Bronchus fibroblast of lung (primary cell): ENCODE results near the gene C12orf54. TPM values are rescaled to one million over a fixed set of nuclear protein-coding genes. Genes with fewer than 3 reads are reported as not detected.

ENCODE experiments used
- total RNA-seq: library from RNA; depleted of rRNA; stranded (reverse); fragments of >200 nt; gene quantifications from 2 replicates; pipeline ENCODE4 v1.2.3, GENCODE V29; 2015

The C12orf54 gene
- total RNA-seq = not detected in 2 replicates

GRCh38 chr12:48482198-48482597 lies at the start of gene C12orf54:
C12orf54 (plus strand) TSS chr12:48482498; CDS start chr12:48483297, 799 bp downstream.

GRCh38 chr12:48472259-48472658 lies 10.0 kb upstream of the C12orf54 start, which contains the start of gene ANP32D:
ANP32D (plus strand) TSS chr12:48472559; CDS start chr12:48472665, 106 bp downstream.

GRCh38 chr12:48525332-48525731 lies 43.0 kb downstream of the C12orf54 start, which contains the start of gene OR8S1:
OR8S1 (plus strand) TSS chr12:48525632; CDS start chr12:48525632, 0 bp downstream.

Other genes starting within 250 kb of the C12orf54 start
- gene ZNF641, start 131.6 kb upstream of the C12orf54 start, total RNA-seq = 2.0 and 3.3 TPM in 2 replicates
- not detected in 2 replicates for gene ANP32D, start 9.9 kb upstream of the C12orf54 start, total RNA-seq
- not detected in 2 replicates for gene OR8S1, start 43.1 kb downstream of the C12orf54 start, total RNA-seq
- not detected in 2 replicates for gene LALBA, start 87.5 kb downstream of the C12orf54 start, total RNA-seq
- gene KANSL2, start 199.7 kb downstream of the C12orf54 start, total RNA-seq = 35.8 and 39.0 TPM in 2 replicates
- gene CCNT1, start 234.2 kb downstream of the C12orf54 start, total RNA-seq = 11.8 and 12.5 TPM in 2 replicates